ENCODE data around the gene RIMS3.

DNA sequence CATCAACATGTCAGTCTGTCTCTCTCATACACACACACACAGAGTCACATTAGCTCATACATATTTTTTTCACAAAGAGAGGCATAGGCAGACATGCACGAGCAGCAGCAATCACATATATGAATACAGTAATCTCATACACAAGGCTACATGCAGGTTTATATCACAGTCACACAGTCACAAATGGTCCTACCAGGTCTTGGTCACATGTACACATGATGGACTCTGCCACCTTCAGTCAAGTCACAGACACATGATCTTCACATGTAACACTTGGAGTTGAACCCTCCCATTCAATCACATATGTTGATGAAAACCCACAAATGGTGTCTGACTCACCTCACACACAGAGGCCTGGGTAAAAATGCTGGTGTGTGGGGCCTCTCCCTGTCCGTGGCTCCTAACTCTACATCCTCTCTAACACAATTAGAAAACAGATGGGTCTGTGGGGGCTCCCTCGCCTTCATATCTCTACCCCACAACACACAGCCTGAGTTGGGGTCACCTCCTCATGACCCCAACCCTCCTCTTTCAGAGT, 27.9 kb downstream of the RIMS3 start:
- TF ChIP-seq EZH2phosphoT487 (conservative IDR thresholded peaks at IDR 0.05; ENCODE audit: low read length) = no peak
- TF ChIP-seq, protein P1, sequence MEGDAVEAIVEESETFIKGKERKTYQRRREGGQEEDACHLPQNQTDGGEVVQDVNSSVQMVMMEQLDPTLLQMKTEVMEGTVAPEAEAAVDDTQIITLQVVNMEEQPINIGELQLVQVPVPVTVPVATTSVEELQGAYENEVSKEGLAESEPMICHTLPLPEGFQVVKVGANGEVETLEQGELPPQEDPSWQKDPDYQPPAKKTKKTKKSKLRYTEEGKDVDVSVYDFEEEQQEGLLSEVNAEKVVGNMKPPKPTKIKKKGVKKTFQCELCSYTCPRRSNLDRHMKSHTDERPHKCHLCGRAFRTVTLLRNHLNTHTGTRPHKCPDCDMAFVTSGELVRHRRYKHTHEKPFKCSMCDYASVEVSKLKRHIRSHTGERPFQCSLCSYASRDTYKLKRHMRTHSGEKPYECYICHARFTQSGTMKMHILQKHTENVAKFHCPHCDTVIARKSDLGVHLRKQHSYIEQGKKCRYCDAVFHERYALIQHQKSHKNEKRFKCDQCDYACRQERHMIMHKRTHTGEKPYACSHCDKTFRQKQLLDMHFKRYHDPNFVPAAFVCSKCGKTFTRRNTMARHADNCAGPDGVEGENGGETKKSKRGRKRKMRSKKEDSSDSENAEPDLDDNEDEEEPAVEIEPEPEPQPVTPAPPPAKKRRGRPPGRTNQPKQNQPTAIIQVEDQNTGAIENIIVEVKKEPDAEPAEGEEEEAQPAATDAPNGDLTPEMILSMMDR (IDR thresholded peaks at IDR 0.05; ENCODE audit: insufficient read depth, low read length, poor library complexity, severe bottlenecking) = no peak
